ENCODE results near the gene STK32A.

- TF ChIP-seq, protein P1, sequence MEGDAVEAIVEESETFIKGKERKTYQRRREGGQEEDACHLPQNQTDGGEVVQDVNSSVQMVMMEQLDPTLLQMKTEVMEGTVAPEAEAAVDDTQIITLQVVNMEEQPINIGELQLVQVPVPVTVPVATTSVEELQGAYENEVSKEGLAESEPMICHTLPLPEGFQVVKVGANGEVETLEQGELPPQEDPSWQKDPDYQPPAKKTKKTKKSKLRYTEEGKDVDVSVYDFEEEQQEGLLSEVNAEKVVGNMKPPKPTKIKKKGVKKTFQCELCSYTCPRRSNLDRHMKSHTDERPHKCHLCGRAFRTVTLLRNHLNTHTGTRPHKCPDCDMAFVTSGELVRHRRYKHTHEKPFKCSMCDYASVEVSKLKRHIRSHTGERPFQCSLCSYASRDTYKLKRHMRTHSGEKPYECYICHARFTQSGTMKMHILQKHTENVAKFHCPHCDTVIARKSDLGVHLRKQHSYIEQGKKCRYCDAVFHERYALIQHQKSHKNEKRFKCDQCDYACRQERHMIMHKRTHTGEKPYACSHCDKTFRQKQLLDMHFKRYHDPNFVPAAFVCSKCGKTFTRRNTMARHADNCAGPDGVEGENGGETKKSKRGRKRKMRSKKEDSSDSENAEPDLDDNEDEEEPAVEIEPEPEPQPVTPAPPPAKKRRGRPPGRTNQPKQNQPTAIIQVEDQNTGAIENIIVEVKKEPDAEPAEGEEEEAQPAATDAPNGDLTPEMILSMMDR (IDR thresholded peaks at IDR 0.05) = no peak
- no peak for TF ChIP-seq POLR2A (IDR thresholded peaks at IDR 0.05)
Measured at GRCh38 chr5:147359101-147359500, 124.3 kb downstream of the STK32A start.
